Measurements from ENCODE around the gene PHLDB3. TPM values are rescaled to one million over a fixed set of nuclear protein-coding genes. Genes with fewer than 3 reads are reported as not detected.

PHLDB3 gene
- total RNA-seq, 1 donor from 2014 or later: 13.4 TPM

- H3K9ac ChIP-seq (ENCODE audit: low read length): peak overlapping the region; percentile 20
- H3K36me3 ChIP-seq (ENCODE audit: insufficient read depth, low read length): no peaks in the 10 kb centered on the region
- Mint-ChIP-seq H3K36me3 (ENCODE audit: low read depth, unreplicated experiment) (peaks cover 2% of the 10 kb centered on the region), H3K4me3 (ENCODE audit: unreplicated experiment) (peak overlapping the region; percentile 93), H3K4me1 (ENCODE audit: low read depth, unreplicated experiment) (no peaks in the 10 kb centered on the region), H3K9me3 (ENCODE audit: unreplicated experiment) (no peaks in the 10 kb centered on the region), H3K27ac (ENCODE audit: unreplicated experiment) (no peak overlapping the region), H3K27me3 (ENCODE audit: low read depth, unreplicated experiment) (peaks cover 37% of the 10 kb centered on the region)
- TF ChIP-seq EZH2 (IDR thresholded peaks at IDR 0.05; ENCODE audit: insufficient read depth, low read length) (no peak), CTCF (IDR thresholded peaks at IDR 0.05; ENCODE audit: insufficient read depth, low read depth, low read length) (no peak)
- peaks cover 11% of the 10 kb centered on the region for H3K4me1 ChIP-seq (ENCODE audit: insufficient read depth, low read length)
- peaks cover 6% of the 10 kb centered on the region for H3K9me3 ChIP-seq (ENCODE audit: insufficient read depth, low read depth, low read length)
- no peaks in the 10 kb centered on the region for H4K20me1 ChIP-seq (ENCODE audit: insufficient read depth, low read length)
- H3K4me3 ChIP-seq (ENCODE audit: insufficient read depth, low read depth, low read length): peak overlapping the region; percentile 62
- no peaks in the 10 kb centered on the region for H3K79me2 ChIP-seq (ENCODE audit: insufficient read depth, low read length)
- no peak for DNase-seq (ENCODE audit: low read depth)
- no peak for FAIRE-seq
- peak overlapping the region; percentile 86 for H3K4me2 ChIP-seq (ENCODE audit: low read length)
- H2AFZ ChIP-seq (ENCODE audit: low read depth, low read length): peak overlapping the region; percentile 98
- H3K27me3 ChIP-seq (ENCODE audit: insufficient read depth, low read length): peaks cover 7% of the 10 kb centered on the region
- no peak overlapping the region for H3K27ac ChIP-seq (ENCODE audit: low read depth, low read length)
Observed at GRCh38 chr19:43462785-43463380, 41.7 kb downstream of the PHLDB3 start.

GRCh38 chr19:43462383-43462782, 42.2 kb downstream of the PHLDB3 start:
- Histone ChIP-seq H3K4me2 (ENCODE audit: low read length) (no peak overlapping the region), H2AFZ (ENCODE audit: low read depth, low read length) (no peak overlapping the region), H3K4me3 (ENCODE audit: insufficient read depth, low read depth, low read length) (no peak overlapping the region), H4K20me1 (ENCODE audit: insufficient read depth, low read length) (no peaks in the 10 kb centered on the region), H3K27me3 (ENCODE audit: insufficient read depth, low read length) (peaks cover 7% of the 10 kb centered on the region), H3K4me1 (ENCODE audit: insufficient read depth, low read length) (peaks cover 6% of the 10 kb centered on the region), H3K36me3 (ENCODE audit: insufficient read depth, low read length) (no peaks in the 10 kb centered on the region), H3K27ac (ENCODE audit: low read depth, low read length) (no peak overlapping the region), H3K9ac (ENCODE audit: low read length) (no peak overlapping the region), H3K9me3 (ENCODE audit: insufficient read depth, low read depth, low read length) (peaks cover 6% of the 10 kb centered on the region), H3K79me2 (ENCODE audit: insufficient read depth, low read length) (no peaks in the 10 kb centered on the region)
- FAIRE-seq (no peak), DNase-seq (ENCODE audit: low read depth) (no peak)
- no peaks in the 10 kb centered on the region for H3K9me3 Mint-ChIP-seq (ENCODE audit: unreplicated experiment)
- no peak for TF ChIP-seq EZH2 (IDR thresholded peaks at IDR 0.05; ENCODE audit: insufficient read depth, low read length)
- no peak for TF ChIP-seq CTCF (IDR thresholded peaks at IDR 0.05; ENCODE audit: insufficient read depth, low read depth, low read length)
- H3K27me3 Mint-ChIP-seq (ENCODE audit: low read depth, unreplicated experiment): peaks cover 40% of the 10 kb centered on the region
- peaks cover 2% of the 10 kb centered on the region for H3K36me3 Mint-ChIP-seq (ENCODE audit: low read depth, unreplicated experiment)
- no peaks in the 10 kb centered on the region for H3K4me1 Mint-ChIP-seq (ENCODE audit: low read depth, unreplicated experiment)
- H3K27ac Mint-ChIP-seq (ENCODE audit: unreplicated experiment): no peak overlapping the region
- H3K4me3 Mint-ChIP-seq (ENCODE audit: unreplicated experiment): peak overlapping the region; percentile 93

- H3K79me2 ChIP-seq (ENCODE audit: insufficient read depth, low read length): no peaks in the 10 kb centered on the region
- no peak overlapping the region for H3K9ac ChIP-seq (ENCODE audit: low read length)
- H3K4me3 Mint-ChIP-seq (ENCODE audit: unreplicated experiment): no peak overlapping the region
- no peaks in the 10 kb centered on the region for H3K36me3 ChIP-seq (ENCODE audit: insufficient read depth, low read length)
- H3K36me3 Mint-ChIP-seq (ENCODE audit: low read depth, unreplicated experiment): peaks cover 2% of the 10 kb centered on the region
- no peak overlapping the region for H3K27ac Mint-ChIP-seq (ENCODE audit: unreplicated experiment)
- TF ChIP-seq EZH2 (IDR thresholded peaks at IDR 0.05; ENCODE audit: insufficient read depth, low read length) (no peak), CTCF (IDR thresholded peaks at IDR 0.05; ENCODE audit: insufficient read depth, low read depth, low read length) (no peak)
- peaks cover 6% of the 10 kb centered on the region for H3K9me3 ChIP-seq (ENCODE audit: insufficient read depth, low read depth, low read length)
- H3K4me3 ChIP-seq (ENCODE audit: insufficient read depth, low read depth, low read length): no peak overlapping the region
- H3K4me1 ChIP-seq (ENCODE audit: insufficient read depth, low read length): peaks cover 3% of the 10 kb centered on the region
- no peak overlapping the region for H3K27ac ChIP-seq (ENCODE audit: low read depth, low read length)
- H3K27me3 ChIP-seq (ENCODE audit: insufficient read depth, low read length): peaks cover 7% of the 10 kb centered on the region
- no peak for DNase-seq (ENCODE audit: low read depth)
- peaks cover 45% of the 10 kb centered on the region for H3K27me3 Mint-ChIP-seq (ENCODE audit: low read depth, unreplicated experiment)
- H4K20me1 ChIP-seq (ENCODE audit: insufficient read depth, low read length): no peaks in the 10 kb centered on the region
- no peaks in the 10 kb centered on the region for H3K9me3 Mint-ChIP-seq (ENCODE audit: unreplicated experiment)
- H3K4me2 ChIP-seq (ENCODE audit: low read length): no peak overlapping the region
- no peak for FAIRE-seq
- no peaks in the 10 kb centered on the region for H3K4me1 Mint-ChIP-seq (ENCODE audit: low read depth, unreplicated experiment)
- no peak overlapping the region for H2AFZ ChIP-seq (ENCODE audit: low read depth, low read length)
Observed at GRCh38 chr19:43461303-43461702, 43.2 kb downstream of the PHLDB3 start.

All from astrocyte (in vitro differentiated cells and primary cell).